GM18508 (cell line): Measurements from ENCODE around the gene ARHGAP24.
A peak's percentile ranks its signal among the peaks of the same experiment; 100 is the strongest.

Experiments used
- ATAC-seq: cut with Tn5 transposase; IDR thresholded peaks from one replicate; pipeline ENCODE4 v1.9.1; 2021; ENCODE audit warnings: moderate number of reproducible peaks; ENCODE audit not compliant: insufficient read depth, unreplicated experiment

ARHGAP24 gene

DNA sequence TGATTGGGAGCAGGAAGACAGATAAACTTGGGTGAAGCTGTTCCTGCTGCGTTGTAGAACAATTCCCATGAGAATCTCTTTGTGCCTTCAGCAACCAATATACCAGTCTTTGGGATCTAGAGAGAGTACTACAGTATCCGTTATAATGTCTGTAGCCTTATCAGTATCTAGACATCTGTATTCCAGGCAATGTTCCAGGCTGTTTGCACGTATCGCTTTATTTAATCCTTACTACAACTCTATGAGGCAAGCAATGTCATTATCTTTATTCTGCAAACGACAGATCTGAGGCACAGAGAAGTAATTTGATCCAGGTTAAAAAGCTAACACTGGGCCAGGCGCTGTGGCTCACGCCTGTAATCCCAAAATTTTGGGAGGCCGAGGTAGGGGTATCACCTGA lies 251.6 kb downstream of the ARHGAP24 start:
- no peak for ATAC-seq

DNA sequence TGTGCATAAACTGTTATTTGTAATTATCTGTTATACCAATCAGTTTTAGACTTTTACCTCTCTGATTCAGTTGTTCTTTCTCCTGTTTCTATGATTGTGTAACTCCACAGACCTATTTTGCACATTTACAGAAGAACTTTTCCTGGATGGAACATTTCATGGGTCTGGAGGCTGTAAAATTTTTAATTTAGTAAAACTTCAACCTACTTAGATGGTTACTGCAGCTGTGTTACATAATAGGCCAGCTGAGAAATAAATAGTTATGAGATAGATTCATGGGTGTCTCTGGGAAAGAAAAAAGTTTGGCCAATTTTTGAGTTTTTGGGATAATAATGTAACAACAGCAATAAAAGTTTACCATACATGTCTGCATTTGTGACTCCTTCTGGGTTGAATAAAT lies 253.5 kb downstream of the ARHGAP24 start:
- ATAC-seq = no peak

DNA sequence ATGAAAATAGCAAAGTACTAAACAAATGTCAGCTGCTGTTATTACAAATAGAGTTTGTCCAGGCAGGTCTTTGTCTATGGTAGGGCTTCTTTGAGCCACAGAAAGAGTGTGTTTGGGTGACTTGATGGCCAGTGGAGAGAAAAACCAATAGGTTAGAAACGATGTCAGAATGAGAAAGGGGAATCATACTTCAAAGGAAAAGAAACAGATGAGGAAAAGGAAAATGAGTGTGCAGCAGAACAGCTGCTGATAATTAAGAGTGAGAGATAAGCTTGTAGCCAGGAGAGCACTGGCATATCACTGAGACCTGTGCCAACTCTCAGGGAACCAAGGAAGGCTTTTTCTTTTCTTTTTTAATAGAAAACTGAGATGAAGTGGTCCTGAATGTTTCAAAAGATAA lies 257.2 kb downstream of the ARHGAP24 start:
- ATAC-seq = peak; percentile 88

DNA sequence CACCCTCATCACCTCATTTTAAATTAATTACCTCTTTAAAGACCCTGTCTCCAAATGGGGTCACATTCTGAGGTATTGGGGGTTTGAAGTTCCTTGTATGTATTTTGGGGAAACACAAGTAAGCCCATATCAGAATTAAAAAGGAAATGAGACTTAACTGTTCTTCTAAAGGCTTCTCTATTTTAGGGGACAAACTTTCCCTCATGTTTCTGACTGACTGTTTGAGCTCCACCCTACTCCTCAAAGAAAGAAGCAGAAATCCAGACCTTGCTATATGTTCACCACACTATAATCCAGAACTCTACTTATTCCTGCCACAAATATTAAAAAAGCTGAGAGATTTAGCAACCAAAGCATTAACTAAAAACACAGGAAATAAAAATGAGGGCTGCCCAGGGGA lies 258.8 kb downstream of the ARHGAP24 start:
- no peak for ATAC-seq

DNA sequence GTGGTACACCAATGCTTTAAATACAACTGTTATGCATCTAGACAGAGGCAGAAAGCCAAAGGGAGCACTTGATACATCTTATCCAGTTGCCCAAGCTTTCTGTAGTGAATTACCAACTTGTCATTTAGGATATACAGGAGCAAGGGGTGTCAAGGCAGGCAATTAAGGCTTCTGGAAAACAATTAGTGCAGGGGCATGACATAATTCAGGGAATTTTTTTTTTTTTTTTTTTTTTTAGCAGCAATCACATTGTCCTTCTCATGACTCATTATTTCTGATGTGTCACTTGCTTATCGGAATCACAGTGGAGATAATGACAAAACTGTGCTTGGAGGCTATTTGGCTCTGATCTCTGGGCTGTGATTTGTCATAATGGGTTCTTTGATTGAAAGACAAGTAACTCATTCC lies 259.5 kb downstream of the ARHGAP24 start:
- no peak for ATAC-seq

DNA sequence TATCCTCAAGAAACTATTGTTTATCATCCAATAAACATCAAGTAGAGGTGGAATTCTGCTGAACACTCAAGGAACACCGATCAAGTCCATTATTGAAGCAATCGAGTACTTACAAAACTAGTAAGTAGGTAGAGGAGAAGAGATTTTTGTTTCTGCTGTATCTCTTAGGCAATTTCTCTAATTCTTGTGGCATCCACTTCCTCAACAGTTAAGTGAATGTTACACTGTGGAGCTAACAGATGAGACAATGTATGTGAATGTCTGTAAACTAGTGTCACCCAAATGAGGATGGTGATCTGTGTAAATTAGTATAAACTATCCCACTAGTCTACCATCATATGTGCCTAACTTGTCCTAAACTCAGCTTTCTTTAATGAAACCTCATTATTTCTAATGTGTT lies 261.6 kb downstream of the ARHGAP24 start:
- no peak for ATAC-seq

DNA sequence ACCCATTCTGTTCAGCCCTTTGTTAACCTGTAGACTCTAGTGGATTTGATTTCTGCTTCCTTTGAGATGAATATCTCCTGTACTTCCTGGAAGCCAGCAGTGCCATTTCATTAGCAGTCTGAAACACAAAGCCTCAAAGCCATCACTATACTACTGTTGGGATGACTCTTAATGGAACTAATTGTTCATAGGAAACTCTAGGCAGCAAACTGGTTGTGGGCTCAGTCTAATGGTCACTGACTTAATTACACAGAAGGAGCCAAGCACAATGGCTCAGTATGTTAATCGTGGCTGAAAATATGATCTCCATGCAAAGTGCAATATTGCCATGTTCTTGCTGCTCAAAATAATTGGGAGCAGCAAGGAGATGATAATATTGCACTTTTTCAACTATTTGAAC lies 262.3 kb downstream of the ARHGAP24 start:
- no peak for ATAC-seq

DNA sequence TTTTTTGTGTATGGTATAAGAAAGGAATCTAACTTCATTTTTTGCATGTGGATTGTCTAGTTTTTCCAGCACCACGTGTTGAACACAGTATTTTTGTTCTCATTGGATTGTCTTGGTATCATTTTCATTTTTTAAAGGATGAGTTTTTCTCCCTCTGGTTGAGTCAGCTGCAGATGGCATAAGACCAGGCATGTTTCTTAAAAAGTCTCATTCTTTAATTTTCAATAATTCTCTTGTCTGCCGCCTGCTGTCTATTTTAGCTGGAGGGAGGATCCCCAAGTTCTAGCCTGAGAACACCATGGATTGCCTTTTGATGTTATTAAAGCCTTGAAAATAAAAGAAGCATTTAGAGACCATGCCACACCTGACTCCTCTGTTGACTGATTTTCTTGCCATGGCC lies 263.8 kb downstream of the ARHGAP24 start:
- no peak for ATAC-seq

DNA sequence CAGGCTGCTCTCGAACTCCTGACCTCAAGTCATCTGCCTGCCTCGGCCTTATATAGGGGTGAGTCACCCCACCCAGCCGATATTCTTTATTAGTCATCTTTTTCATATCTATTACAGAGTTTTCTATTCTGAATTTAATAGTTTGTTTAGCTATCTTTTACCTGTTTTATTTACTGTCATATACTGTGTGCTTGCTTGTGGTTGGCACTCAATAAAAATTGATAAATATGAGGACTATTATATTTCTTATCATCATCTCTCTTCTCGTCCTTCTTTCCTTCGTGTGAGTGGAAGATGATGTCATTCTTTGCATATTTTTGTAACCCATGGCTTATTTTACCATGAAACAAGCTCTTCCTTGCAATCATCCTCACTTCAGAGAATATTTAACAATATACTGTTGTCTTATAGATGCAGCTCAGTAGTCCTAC lies 265.5 kb downstream of the ARHGAP24 start:
- no peak for ATAC-seq

DNA sequence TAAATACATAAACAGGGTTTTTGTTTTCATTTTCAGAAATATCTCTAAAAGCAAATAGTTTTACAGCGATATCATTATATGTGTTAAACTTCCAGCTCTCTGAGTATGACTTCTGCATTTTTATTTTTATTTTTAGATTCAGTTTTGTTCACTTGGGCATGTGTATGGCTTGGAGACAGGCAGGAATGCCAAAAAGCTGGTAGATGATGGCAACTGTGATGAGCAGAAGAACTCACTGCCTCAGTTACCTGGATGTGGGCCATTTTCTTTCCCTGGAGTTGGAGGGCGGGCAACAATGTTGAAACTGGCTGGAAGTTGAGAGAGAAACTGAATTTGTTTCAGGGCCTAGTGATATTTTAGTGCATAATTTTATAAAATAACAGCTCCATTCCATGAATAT lies 266.4 kb downstream of the ARHGAP24 start:
- no peak for ATAC-seq

DNA sequence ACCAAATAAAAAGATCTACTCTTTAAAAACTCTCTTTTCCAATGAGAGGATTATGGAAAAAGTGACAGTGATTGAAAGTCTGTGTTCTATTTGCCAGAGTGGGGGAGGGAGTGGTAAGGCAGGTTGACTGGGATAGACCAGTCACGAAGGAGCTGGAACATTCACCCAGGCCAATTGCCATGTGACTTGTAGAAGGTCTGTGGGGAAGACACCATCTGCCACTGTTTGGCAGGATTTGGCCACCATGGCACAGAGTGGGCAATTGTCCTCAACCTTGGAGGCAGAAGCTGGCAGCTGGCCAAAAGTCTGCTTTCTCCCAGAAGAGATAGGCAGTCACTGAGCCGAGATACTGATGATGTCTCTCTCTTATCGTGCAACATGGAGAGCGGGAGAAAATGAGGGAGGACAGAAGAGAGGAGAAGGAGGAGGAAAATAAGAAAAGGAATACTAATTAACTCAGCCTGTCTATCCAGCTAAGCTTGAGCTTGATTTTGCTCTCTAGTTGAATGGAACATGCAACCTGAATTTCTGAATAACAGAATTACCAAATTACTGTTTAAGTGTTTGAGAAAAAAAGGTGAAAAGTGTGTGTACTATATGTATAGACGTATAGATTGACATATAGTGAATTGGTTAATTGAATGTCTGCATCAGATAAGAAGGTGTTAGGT lies 267.1 kb downstream of the ARHGAP24 start:
- no peak for ATAC-seq

DNA sequence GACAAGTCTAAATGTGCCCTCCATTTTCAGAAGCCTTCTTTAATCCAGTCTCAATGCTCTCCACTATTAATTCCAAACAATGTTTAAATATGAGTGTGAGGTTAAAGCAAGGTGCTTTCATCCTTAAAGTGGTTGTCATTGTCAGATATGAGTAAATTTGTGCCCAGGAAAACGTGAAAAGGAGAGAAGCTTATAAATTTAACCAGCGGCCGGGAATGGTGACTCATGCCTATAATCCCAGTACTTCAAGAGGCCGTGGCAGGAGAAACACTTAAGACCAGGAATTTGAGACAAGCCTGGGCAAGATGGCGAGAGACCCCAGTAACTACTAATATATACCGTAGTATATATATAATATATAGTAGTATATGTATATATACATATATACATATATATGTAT lies 270.0 kb downstream of the ARHGAP24 start:
- no peak for ATAC-seq

DNA sequence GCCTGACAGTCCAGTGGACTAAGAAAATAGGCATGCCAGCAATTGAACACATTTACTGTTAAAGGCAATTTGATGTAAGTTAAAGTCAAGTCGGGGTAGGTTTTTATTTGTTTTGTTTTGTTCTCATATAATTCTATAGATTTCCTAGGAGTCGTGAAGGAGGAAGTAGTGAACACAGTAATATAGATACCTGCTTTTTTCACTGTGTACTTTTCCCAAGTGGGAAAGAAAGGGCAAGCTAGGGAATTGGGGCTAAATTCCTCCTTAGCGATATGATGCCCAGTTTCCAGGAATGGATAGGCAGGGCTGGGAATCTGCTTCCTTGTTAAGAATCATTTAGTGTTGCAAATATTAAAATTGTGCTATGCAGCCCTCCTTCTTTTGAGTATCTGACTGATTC lies 271.0 kb downstream of the ARHGAP24 start:
- no peak for ATAC-seq

DNA sequence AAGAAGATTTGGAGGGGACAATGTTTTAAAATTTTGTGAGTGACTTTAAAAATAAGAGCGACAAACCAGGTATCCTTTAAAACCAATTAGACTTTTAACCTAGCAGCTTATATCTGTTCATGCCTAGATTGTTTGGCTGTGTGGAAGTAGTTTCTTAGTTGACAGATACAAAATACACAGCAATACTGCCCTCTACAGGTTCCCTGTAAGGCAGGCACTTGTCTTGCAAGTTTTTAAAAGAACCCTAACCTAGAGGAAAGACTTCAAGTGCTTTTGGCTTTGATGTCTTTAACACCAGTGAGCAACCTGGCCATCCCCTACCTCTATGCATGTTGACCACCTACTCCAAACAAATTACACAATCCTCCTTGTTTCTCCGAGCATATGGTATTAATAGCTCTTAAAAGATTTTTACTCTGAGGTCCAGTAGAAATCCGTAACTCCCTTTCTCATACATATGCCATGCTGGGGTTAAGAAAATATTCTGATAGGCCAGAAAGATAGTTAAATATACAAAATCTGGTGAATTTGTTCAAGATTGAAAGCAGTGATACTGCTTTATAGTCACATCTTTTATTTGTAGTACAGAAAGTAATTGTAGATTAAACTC lies 273.0 kb downstream of the ARHGAP24 start:
- peak; percentile 81 for ATAC-seq

DNA sequence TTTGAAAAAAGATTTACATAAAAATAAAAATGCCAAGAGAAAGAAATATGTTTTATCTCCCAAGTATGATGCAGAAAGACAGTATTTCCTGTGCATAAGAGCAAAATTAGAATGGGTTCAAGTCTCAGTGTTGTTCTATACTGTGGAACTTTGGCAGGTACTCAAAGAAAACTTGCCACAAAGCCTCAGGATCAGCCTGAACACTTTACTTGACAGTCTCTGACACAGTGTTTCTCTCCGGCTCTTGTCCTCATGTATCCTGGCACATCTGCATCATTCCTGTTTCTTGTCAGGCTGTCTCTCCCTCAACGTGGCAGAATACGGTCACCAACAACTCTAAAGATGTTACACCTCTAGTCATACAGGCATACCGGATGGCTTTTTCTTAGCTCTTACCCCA lies 273.7 kb downstream of the ARHGAP24 start:
- no peak for ATAC-seq

DNA sequence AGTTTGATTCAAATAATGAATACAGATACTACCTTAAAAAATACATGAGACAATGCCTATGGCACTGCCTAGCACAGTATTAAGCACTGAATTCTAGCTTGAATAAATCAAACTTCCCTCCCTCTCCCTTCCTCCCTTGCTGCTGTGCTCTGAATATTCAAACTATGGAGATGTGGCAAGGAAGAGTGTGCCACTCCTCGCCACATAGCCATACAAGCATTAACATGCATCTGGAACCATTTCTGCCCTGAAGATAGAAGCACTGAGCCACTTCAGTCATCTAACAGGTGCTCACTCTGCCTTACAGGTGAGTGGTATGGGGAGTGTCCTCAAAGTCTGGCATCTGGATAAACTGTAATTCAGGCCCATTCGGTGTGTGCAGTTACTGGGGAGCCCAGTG lies 276.9 kb downstream of the ARHGAP24 start:
- ATAC-seq = no peak

DNA sequence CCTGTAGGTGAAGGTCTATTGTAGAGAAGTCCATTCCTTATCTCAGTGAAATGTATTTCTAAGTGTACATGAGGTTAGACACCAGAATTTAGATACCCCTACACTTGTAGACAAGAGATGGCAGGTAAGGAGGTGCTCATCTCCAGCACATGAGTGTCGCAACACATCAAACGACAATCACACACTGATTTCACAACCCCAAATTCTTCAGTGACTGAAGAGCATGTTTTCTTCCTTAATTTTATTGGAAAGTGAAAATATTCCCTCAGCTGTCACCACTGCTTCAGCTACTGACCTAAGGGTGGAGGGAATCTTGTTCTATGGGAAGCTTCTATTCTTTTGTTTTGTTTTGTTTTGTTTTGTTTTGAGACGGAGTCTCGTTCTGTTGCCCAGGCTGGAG lies 280.3 kb downstream of the ARHGAP24 start:
- no peak for ATAC-seq

DNA sequence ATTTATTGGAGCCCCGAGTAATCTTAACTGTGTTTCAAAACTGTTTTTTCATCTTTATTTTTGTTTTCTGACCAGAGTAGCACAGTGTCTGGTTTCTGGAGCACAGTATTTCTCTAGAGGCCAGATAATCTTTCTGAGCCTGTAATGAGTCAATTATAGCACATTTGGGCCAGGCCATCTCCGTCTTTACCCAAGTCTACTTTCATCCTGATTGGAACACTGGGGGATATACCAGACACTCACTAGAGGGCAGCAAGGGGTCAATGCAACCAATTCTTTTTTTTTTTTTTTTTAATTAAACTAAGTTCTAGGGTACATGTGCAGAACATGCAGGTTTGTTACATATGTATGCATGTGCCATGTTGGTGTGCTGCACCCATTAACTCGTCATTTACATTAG lies 282.0 kb downstream of the ARHGAP24 start:
- ATAC-seq = no peak

DNA sequence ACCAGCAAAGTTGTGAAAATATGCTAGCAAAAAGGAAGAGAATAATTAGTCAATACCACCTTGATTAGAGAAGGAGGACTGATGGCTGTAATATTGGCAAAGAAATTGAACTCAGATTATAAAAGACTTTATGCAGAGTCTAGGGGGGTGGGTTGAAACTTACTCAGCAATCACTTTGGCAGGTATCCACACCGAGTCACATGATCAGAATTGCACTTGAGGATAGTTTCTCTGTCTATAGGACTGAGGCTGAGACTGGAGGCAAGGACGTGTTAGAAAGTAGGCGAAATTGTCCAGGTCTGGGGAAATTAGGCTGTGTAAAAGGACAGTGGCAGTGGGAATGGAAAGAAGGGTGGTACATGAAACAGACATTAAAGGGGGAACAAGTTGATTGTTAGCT lies 284.4 kb downstream of the ARHGAP24 start:
- ATAC-seq = no peak

DNA sequence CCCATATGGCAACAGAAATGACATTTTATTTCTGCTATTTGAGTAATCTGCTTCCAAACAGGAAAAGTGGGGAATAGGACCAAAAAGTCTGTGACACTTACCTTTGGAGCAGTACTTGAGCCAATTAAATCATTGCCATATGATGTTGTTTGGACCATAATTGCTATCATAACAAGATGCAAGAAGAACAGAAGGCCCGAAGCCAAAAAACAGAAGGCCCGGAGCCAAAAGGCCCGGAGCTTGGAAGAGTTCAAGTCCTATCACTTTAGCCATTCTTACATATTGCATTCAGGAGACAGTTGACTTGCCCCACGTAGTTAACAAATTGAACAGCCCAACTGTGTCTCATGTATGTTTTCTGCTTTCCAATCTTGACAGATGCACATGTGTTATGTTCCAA lies 285.6 kb downstream of the ARHGAP24 start:
- no peak for ATAC-seq

DNA sequence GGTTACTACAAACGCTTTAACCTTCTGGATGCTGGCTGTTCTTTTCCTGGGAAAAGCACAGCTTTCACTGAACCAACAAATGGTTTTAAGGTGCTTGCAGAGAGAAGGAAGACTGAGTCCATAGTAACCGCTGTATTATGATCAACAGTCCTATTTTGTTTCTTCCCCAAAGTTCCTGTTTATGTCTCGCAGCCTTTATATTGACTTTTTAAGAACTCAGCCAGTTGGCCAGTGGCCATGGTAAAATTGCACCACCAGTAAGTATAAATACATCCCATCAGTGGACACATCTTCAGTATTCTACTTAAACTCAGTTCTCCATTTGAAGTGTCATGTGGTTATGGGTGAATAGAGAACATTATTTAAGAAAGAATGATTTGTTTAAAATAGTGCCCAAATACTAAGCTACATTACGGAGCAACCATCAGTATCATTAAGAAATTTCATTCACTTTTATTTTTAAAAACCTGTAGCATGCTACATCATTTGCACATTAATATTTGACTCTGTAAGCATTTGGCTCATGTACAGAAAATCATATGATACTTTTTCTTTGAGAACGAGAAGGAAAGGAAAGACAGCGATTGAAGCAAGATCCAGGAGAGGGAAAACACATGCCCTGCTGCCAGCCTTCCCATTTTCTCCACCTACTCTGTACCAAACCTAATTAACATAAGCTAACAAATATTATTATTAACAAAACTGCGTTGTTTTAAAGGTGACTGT lies 287.0 kb downstream of the ARHGAP24 start:
- no peak for ATAC-seq

DNA sequence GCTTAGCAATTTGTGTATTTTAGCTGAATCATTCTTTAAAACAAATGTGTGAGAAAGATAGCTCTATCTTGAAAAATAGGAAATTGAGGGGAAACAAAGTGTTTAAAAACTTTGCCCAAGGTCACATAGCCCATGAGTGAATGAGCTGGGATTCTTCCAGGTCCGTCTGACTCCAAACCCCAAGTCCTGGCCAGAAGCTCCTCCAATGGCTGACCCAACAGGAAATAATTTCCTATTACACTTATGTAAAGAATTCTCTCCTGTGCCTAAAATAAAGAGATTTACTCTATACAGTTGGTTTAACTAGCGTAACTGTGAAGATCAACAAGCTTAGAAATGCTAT lies 287.6 kb downstream of the ARHGAP24 start:
- ATAC-seq = no peak
